GM12875 (cell line): ENCODE data around the gene ANKRD34C.
A peak's percentile ranks its signal among the peaks of the same experiment; 100 is the strongest.

ENCODE experiments used
- H3K4me3 ChIP-seq: one replicate; pipeline ENCODE4 v1.5.1; 2011; ENCODE audit warnings: low read depth, low read length, control low read depth
- TF ChIP-seq, protein P1 (sequence below): IDR thresholded peaks from 2 replicates; pipeline ENCODE4 v1.5.1; 2011; ENCODE audit warnings: low read depth, mild to moderate bottlenecking, control low read depth, inconsistent platforms, low read length, moderate library complexity, borderline replicate concordance; ENCODE audit not compliant: insufficient read depth

ANKRD34C gene

DNA sequence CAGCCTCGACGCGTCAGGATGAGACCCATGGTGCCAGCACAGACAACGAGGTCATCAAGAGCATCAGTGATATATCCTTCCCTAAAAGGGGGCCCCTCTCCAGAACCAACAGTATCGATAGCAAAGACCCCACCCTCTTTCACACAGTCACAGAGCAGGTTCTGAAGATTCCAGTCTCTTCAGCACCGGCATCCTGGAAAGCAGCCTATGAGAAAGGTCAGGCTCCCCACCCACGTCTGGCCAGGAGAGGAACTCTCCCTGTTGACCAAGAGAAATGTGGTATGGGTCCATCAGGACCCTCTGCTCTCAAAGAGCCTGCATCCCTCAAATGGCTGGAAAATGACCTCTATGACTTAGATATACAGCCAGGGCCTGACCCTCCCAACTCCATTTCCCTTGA is 11.6 kb downstream of the ANKRD34C start:
- TF ChIP-seq, protein P1, sequence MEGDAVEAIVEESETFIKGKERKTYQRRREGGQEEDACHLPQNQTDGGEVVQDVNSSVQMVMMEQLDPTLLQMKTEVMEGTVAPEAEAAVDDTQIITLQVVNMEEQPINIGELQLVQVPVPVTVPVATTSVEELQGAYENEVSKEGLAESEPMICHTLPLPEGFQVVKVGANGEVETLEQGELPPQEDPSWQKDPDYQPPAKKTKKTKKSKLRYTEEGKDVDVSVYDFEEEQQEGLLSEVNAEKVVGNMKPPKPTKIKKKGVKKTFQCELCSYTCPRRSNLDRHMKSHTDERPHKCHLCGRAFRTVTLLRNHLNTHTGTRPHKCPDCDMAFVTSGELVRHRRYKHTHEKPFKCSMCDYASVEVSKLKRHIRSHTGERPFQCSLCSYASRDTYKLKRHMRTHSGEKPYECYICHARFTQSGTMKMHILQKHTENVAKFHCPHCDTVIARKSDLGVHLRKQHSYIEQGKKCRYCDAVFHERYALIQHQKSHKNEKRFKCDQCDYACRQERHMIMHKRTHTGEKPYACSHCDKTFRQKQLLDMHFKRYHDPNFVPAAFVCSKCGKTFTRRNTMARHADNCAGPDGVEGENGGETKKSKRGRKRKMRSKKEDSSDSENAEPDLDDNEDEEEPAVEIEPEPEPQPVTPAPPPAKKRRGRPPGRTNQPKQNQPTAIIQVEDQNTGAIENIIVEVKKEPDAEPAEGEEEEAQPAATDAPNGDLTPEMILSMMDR, result no peak
- no peak overlapping the region for H3K4me3 ChIP-seq

DNA sequence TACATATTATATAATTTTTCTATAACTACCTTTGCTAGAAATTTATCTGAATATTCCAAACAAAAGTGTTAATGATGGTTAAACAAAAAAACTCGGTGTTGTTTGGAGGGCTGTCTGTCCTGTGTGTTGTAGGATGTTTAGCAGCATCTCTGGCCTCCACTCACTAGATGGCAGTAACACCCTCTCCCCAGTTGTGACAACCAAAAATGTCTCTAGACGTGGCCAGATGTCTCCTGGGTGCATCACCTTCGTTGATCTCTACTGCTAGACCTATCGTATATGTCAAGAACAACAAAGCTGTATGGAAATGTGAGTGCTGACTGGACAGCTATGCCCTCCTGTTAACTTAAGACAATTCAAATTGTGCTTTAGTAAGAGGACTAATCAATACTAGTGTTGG is 14.1 kb downstream of the ANKRD34C start:
- no peak overlapping the region for H3K4me3 ChIP-seq
- TF ChIP-seq, protein P1, result peak; percentile 36; the same call in 1 of the 2 replicates

DNA sequence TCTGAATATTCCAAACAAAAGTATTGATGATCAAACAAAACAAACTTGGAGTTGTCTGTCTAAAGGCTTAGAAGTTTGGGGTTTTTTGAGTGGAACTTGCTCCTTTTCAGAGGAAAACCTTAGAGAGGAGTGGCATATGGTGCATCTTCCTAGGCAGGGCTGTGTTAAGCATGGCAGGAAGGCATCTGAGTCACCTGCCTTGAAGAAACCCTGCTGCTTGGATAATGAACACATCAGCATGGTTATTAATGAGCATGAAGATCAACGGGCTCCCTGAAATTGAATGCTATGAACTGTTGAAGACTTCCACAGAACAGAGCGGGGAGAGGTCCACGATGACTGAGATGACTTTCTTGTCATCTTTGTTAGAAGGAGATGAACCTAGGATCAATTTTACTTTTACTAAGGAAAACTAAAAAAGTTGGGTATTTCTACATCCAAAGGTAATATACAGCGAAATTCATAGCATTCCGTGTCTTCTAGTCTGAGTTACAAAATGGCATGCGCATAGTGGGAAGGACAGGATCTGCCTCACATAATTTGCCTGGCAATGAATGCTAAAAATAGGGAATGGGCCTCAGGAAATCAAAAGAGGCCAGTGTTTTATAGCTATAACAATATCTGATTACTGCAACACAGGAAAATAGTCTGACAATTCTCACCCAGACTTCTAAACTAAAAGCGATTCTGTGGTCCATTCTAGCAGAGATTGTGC is 16.8 kb downstream of the ANKRD34C start:
- no peak overlapping the region for H3K4me3 ChIP-seq
- TF ChIP-seq, protein P1, result no peak

DNA sequence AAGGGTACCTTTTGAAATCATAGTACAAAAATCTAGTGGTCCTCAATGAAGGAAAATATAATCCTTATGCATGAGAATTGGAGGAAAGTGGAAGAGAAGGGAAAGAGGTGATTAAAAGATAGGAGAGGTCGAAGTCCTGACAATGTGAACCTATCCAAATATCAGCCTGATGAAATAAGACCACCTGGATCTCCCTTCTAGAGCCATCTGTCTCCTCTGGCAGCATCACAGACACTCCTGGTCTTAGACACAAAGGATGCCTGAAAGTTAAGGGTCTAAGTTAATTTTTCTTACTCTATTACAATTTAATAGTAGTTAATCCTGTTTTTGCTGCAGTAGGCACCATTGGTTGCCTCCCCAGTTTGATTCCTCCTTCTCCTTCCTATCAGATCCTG is 17.3 kb downstream of the ANKRD34C start:
- H3K4me3 ChIP-seq, result no peak overlapping the region
- TF ChIP-seq, protein P1, result no peak

DNA sequence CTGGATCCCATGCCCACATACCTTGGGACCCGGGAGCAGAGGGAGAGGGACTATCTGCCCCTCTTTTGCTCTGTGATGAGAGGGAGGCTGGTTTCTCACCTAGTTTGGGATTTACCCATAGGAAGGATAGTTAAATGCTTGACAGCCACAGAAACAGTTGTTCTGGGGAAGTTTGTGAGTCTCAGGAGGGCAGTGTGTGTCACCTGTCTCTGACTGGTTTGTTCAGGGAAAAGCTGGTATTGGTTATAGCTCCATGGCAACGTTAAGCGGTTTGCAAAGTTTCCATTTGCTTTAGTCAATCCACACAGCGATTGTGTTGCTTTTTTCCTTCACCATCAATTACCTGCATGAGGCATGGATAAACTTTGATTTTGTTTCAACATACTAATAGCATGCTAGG is 24.7 kb downstream of the ANKRD34C start:
- no peak overlapping the region for H3K4me3 ChIP-seq
- TF ChIP-seq, protein P1, result no peak

DNA sequence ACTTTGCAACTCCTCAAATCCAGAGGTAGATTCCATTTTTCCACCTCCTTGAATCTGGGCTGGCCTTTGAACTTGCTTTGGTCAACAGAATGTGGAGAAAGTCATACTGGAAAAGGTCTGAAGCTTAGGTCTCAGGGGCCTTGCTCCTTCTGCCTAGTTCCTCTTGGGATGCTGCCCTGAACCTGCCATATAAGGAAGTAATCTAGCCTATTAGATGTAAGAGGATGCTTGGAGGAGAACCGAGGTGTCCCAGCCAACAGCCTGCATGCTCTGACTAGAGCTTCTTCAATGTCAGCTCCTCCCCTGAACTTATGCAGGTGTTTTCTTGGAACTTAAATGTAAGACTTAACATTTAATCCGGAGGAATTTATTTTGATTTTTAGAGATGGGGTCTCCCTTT is 26.4 kb downstream of the ANKRD34C start:
- H3K4me3 ChIP-seq, result no peak overlapping the region
- TF ChIP-seq, protein P1, result no peak

DNA sequence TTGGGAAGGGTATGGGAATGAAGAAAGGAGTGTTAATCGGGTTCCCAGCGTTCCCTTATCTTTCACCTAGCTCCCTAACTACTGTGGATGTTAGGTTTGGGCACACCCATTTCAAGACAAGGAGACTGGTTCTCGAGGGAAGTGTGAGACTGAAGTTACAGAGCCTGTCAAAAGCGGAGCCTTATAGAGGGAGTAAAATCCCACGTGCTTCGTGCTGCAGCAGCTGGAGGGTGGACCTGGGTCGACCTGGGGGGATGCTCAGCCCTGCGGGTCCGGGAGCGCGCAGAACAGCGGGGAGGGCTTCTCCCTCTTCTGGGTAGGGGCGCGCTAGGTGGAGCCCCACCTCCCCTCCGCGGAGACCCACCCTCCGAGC is 28.1 kb downstream of the ANKRD34C start:
- TF ChIP-seq, protein P1, result no peak
- peak overlapping the region; percentile 51 for H3K4me3 ChIP-seq
